Pulmonary artery endothelial cell (primary cell): ENCODE data around the gene CDK9. TPM values are rescaled to one million over a fixed set of nuclear protein-coding genes. Genes with fewer than 3 reads are reported as not detected.

Experiments
- DNase-seq: peaks from one replicate; pipeline ENCODE4 v3.0.0-alpha.2; 2011; ENCODE audit warnings: low read depth, low spot score
- total RNA-seq: library from RNA; depleted of rRNA; stranded (reverse); fragments of >200 nt; gene quantifications from 2 replicates; pipeline ENCODE4 v1.2.3, GENCODE V29; 2014

CDK9 gene
- total RNA-seq, 1 donor from 2014 or later: 107 TPM

GRCh38 chr9:127761491-127761956 lies 24.3 kb upstream of the CDK9 start:
- no peak for DNase-seq

- DNase-seq: peak; percentile 52
These were observed 23.6 kb upstream of the CDK9 start for GRCh38 chr9:127762111-127762676.

GRCh38 chr9:127763918-127764384 lies 21.9 kb upstream of the CDK9 start:
- peak; percentile 70 for DNase-seq

GRCh38 chr9:127765418-127765817 lies 20.4 kb upstream of the CDK9 start:
- no peak for DNase-seq

- no peak for DNase-seq
These were observed 18.4 kb upstream of the CDK9 start for GRCh38 chr9:127767410-127767809.

- DNase-seq: peak; percentile 67
These were observed 17.9 kb upstream of the CDK9 start for GRCh38 chr9:127767909-127768331.

- no peak for DNase-seq
These were observed 17.1 kb upstream of the CDK9 start for GRCh38 chr9:127768698-127769097.

- no peak for DNase-seq
These were observed 16.7 kb upstream of the CDK9 start for GRCh38 chr9:127769101-127769500.

GRCh38 chr9:127769929-127770582 lies 15.8 kb upstream of the CDK9 start:
- peak; percentile 67 for DNase-seq

- no peak for DNase-seq
These were observed 15.3 kb upstream of the CDK9 start for GRCh38 chr9:127770583-127770904.

- DNase-seq: peak; percentile 97
These were observed 14.8 kb upstream of the CDK9 start for GRCh38 chr9:127770905-127771569.

GRCh38 chr9:127771570-127772189 lies 14.2 kb upstream of the CDK9 start:
- DNase-seq: no peak

GRCh38 chr9:127772603-127773002 lies 13.2 kb upstream of the CDK9 start:
- no peak for DNase-seq

GRCh38 chr9:127773272-127773671 lies 12.6 kb upstream of the CDK9 start:
- DNase-seq: no peak

GRCh38 chr9:127773981-127774380 lies 11.9 kb upstream of the CDK9 start:
- no peak for DNase-seq

GRCh38 chr9:127776195-127776923 lies 9.5 kb upstream of the CDK9 start:
- no peak for DNase-seq

- DNase-seq: no peak
These were observed 8.9 kb upstream of the CDK9 start for GRCh38 chr9:127776924-127777289.

GRCh38 chr9:127777368-127777980 lies 8.4 kb upstream of the CDK9 start:
- no peak for DNase-seq

- no peak for DNase-seq
These were observed 7.3 kb upstream of the CDK9 start, which contains the start of gene SH2D3C for GRCh38 chr9:127778280-127779135. Gene SH2D3C, minus strand, starts transcription at chr9:127778666. Its CDS starts 39 bp downstream, at chr9:127778627.
